NOMO-1 treated with DMSO at 0.1 percent for 48 hours (cell line): ENCODE data around the gene PTPRT.

ENCODE experiments used
- DNase-seq: peaks from one replicate; lab custom pipeline; 2025; ENCODE audit not compliant: unreplicated experiment; lab: John Stamatoyannopoulos, UW

The PTPRT gene

GRCh38 chr20:42846784-42847490 is 342.8 kb downstream of the PTPRT start:
- no peak for DNase-seq

- DNase-seq: no peak
Measured at GRCh38 chr20:42844751-42845150, 345.0 kb downstream of the PTPRT start.

GRCh38 chr20:42837456-42837855 is 352.2 kb downstream of the PTPRT start:
- DNase-seq: no peak

GRCh38 chr20:42836339-42836738 is 353.4 kb downstream of the PTPRT start:
- DNase-seq: no peak

- DNase-seq: no peak
Measured at GRCh38 chr20:42807876-42808275, 381.8 kb downstream of the PTPRT start.

- no peak for DNase-seq
Measured at GRCh38 chr20:42795111-42795695, 394.5 kb downstream of the PTPRT start.

- DNase-seq: no peak
Measured at GRCh38 chr20:42792052-42792451, 397.7 kb downstream of the PTPRT start.

- no peak for DNase-seq
Measured at GRCh38 chr20:42790111-42790510, 399.6 kb downstream of the PTPRT start.

- no peak for DNase-seq
Measured at GRCh38 chr20:42788707-42789106, 401.0 kb downstream of the PTPRT start.

GRCh38 chr20:42785041-42785440 is 404.7 kb downstream of the PTPRT start:
- DNase-seq: no peak

- DNase-seq: no peak
Measured at GRCh38 chr20:42779216-42779615, 410.5 kb downstream of the PTPRT start.

GRCh38 chr20:42775866-42776265 is 413.8 kb downstream of the PTPRT start:
- DNase-seq: no peak

GRCh38 chr20:42775037-42775436 is 414.7 kb downstream of the PTPRT start:
- no peak for DNase-seq

- no peak for DNase-seq
Measured at GRCh38 chr20:42763015-42763414, 426.7 kb downstream of the PTPRT start.

GRCh38 chr20:42756991-42757390 is 432.7 kb downstream of the PTPRT start:
- no peak for DNase-seq

GRCh38 chr20:42754706-42755105 is 435.0 kb downstream of the PTPRT start:
- DNase-seq: no peak

GRCh38 chr20:42752620-42753019 is 437.1 kb downstream of the PTPRT start:
- DNase-seq: no peak

GRCh38 chr20:42749556-42749955 is 440.1 kb downstream of the PTPRT start:
- no peak for DNase-seq

- no peak for DNase-seq
Measured at GRCh38 chr20:42747765-42748411, 441.8 kb downstream of the PTPRT start.

- no peak for DNase-seq
Measured at GRCh38 chr20:42744756-42745465, 444.8 kb downstream of the PTPRT start.

- no peak for DNase-seq
Measured at GRCh38 chr20:42742926-42743325, 446.8 kb downstream of the PTPRT start.

GRCh38 chr20:42741906-42742305 is 447.8 kb downstream of the PTPRT start:
- DNase-seq: no peak
